Neural progenitor cell (in vitro differentiated cells): ENCODE measurements around the gene GPRASP2.
"Not testable (repeated sequence)": the region's sequence is repeated elsewhere in the genome, so short reads cannot be mapped to it uniquely, and the experiment has no call there.

Experiments
- CTCF ChIP-seq: fragments of 200-600 bp; sonication (generic); IDR thresholded peaks from 2 replicates; pipeline ENCODE4 v1.5.1; 2017; ENCODE audit warnings: antibody characterized with exemption, mild to moderate bottlenecking
- EZH2 ChIP-seq: fragments of 200-600 bp; sonication (generic); IDR thresholded peaks from 2 replicates; pipeline ENCODE4 v1.6.1; 2017; ENCODE audit warnings: antibody characterized with exemption, mild to moderate bottlenecking, moderate library complexity
- EZH2phosphoT487 ChIP-seq: fragments of 200-600 bp; sonication (generic); IDR thresholded peaks from 2 replicates; pipeline ENCODE4 v1.6.1; 2017; ENCODE audit warnings: antibody characterized with exemption

DNA sequence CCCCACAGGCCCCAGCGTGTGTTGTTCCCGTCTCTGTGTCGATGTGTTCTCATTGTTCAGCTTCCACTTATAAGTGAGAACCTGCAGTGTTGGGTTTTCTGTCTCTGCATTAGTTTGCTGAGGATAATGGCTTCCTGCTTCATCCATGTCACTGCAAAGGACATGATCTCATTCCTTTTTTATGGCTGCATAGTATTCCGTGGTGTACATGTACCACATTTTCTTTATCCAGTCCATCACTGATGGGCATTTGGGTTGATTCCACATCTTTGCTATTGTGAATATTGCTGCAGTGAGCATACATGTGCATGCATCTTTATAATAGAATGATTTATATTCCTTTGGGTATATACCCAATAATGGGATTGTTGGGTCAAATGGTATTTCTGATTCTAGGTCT, 48.4 kb upstream of the GPRASP2 start:
- not testable (repeated sequence) for TF ChIP-seq CTCF, EZH2, EZH2phosphoT487
